SKM-1 treated with dmso at 0.1 percent for 144 hours (cell line): ENCODE data around the gene SORBS1.
A peak's percentile ranks its signal among the peaks of the same experiment; 100 is the strongest.

ENCODE experiments used
- DNase-seq: peaks from one replicate; lab custom pipeline; 2025; ENCODE audit not compliant: unreplicated experiment; lab: John Stamatoyannopoulos, UW

The SORBS1 gene

DNA sequence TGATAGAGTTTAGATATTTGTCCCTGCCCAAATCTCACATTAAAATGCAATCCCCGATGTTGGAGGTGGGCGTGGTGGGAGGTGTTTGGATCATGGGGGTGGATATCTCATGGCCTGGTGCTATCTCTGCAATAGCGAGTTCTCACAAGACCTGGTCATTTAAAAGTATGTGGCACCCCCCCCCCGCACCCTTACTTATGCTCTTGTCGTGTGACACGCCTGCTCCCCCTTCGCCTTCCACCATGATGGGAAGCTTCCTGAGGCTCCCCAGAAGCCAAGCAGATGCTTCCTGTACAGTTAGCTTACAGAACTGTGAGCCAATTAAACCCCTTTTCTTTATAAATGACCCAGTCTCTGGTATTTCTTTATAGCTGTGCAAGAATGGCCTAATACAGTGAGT is 118.8 kb downstream of the SORBS1 start:
- no peak for DNase-seq

DNA sequence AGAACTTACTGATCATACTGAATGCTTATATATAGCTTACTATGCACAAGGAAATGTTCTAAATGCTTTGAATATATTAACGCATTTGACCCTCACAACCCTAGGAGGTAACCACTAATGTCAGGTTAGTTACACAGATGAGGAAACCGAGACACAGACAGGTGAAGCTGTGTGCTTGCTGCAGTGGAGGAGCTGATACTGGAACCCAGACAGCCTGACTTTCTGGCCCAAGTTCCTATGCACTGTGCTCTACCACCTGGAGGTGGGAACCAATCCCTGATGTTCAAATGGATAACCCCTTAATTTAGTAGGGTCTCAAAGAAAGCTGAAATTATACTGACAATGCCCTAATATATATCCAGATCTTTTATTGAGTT is 119.6 kb downstream of the SORBS1 start:
- no peak for DNase-seq

DNA sequence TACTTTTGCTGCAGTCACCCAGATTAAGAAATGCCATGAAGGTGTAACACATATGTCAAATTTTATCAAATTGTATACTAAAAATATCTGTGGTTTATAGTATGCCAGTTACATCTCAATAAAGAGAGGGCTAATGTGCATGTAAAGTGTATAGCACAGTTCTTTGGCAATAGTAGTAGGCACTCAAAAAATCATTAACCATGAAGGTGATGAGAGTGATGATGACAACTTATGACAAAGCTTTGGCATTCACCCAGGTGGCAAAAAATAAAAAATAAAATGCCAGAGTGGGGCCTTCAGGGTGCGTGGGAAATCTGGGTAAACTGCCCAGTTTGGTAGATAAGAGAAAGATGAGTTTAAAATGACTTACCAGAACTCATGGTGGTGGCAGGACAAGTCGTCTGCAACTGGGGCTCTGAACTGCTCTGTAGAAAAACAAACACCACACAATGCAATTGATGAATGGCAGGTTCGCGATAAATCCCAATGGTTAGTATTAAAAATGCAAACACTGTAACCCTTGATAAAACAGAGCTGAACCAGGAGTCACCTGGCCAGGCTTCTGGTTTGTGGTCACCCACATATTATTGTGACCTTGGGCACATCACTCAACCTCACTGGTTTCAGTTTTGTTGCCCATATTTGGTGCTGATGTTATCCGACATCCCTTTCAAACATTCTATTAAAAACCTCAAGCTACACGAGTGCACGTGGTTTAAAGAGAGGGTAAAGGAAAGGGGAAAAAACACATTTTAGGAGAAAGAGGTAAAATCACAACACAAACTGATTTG is 120.2 kb downstream of the SORBS1 start:
- DNase-seq = no peak

DNA sequence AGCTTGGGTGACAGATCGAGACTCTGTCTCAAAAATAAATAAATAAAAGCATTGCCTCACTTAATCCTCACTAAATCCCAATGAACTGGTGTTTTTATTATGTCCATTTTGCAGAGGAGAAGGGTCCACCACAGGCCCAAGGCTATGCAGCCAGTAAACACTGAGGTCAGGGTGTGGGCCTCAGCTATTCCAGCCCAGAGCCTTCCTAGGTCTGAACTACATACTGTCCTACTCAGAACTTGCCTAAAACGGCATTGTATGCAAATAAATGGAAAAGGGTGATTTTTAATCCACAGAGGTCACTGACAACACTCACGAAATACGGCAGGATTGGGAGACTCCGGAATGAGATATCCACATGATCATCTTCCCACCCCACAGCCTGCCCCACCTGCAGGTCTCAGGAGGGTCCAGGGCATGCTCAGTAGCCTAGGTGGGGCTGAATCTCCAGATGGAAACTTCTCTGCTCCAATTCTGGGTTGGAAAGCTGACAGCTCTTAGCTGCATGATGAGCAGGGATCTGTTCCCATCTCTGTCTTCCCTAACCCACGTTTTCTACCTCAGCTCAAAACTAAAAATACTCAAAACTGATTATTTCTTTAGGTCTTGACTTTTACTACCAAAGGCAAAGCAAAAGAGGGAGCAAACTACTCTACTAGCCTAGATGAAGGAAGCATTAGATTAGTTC is 121.0 kb downstream of the SORBS1 start:
- DNase-seq = no peak

DNA sequence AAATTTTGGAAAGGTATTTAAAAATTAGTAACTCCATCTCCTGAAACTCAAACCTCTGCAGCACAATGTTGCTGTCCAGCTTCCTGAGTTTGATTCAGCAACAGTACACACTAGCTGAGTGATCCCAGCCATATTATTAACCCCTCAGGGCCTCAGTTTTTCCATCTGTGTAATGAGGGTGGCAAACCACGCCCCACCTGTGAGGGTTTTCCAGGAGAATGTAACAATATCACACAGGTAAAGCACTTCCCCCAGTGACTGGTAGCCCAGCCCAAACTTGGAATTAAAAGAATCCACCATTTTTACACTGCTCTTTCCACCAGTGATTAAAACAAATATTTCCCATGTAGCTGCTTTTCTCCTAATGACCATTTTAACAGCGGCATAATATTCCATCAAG is 122.4 kb downstream of the SORBS1 start:
- no peak for DNase-seq

DNA sequence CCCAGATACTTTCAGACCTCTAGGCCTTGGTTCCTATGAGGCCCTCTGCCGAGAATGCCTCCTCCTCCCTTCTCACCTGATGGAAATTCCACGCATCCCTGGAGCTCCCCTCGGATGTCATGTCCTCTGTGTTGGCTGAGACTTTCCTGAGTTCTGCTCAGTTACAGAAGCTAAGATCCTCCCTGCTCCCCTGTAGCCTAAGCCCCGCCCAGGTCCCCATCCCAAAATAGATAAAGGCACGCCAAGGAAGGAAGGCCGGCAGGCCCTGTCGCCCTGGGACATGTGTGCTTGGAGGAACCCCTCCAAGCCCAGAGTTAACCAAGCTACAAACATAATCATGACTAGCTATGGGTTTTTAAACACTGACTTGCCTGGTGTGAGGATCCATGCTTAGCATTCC is 123.5 kb downstream of the SORBS1 start:
- DNase-seq = no peak

DNA sequence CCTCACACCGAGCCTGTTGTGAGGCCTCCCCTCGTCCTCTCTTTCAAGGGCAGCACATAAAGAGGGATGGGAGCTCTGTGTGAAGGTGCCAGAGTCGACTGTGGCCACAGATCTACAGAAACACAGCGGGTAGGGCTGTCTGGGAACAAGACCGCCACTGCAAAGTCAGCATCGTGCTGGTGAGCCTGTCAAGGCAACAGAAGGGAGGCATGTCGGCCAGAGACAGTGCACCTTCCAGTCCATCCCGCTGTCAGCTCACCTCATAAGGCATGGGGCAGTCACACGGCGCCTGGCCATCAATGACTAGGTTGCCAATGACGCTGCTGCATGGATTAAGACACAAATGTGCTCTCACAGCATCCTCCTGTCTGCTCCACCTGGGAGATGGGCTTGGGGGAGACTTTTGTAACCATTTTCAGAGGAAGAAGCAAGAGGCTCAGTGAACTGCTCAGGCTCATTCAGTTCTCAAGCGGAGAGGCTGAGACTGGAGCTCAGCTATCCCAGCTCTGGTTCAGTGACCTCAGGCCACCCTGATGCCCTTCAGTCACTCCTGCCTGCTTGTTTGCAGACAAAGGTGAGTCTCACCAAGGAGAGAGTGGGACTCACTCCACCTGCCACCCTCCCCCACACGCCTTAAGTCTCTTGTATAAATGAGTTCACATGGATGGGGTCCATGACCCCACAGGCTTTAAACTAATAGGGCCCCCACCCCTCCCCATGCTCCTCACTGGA is 125.5 kb downstream of the SORBS1 start:
- DNase-seq = no peak

DNA sequence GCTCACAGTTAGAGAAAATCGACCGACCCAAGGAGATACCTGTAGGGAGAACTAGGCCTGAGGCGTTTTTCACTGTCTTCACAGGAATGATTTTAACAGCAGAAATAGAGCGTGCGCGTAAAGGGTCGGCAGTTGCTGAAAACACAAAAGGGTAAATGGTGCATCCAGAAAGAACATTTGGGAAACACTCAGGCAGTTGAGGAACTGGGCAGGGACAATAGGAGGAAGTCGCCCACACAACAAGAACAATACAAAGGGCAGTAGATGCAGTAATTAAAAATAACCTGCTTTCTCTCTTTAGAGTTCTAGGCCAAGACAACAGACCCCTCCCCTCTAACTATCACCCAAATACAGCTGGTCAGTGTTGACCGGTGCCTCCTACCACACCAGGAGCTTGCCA is 126.6 kb downstream of the SORBS1 start:
- no peak for DNase-seq

DNA sequence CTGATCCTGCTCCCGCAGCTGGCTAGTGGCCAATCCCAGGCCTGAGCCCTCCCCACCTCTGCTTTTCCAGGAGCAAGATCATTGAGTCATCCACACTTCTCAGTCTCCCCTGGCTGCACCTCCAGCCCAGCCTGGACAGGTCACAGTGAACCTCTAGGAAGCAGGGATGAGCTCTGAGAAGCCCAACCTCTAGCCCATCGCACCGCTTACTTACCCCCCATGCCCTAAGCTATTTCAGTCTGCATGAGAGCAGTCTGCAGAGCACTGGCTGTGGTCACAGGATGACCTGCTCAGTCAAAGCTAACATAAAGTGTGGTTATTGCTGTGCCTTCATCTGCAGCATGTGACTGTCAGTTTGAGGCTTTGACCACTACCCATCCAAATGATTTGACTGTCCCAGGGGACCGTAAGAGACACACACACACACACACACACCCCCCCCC is 129.2 kb downstream of the SORBS1 start:
- DNase-seq = no peak

DNA sequence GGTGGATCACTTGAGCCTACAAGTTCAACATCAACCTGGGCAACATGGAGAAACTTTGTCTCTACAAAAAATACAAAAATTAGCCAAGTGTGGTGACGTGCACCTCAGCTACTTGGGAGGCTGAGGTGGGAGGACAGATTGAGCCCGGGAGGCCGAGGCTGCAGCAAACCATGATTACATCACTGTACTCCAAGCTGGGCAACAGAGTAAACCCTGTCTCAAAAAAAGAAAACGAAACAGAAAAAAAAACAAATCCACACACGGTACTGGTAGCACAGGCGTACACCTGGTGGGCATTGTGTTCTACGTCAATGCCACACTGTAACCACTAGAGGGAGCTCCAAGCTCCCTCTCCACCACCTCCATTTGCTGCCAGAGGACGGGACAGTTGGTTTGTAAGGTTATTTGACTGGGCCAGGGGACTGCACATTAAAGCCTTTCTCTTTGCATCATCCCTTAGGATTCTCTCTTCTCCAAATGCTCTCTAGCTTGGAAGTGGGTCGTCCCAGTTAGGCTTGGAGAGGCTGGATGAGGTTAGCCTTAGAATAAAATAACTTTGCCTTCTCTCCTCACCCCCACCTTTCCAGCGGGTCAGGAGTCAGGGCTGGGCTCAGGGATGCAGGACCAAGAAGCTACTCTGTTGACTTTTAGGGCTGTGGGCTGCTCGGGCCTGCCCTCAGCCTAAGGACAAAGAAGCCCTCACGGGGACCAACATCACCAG is 130.8 kb downstream of the SORBS1 start:
- peak; percentile 42 for DNase-seq

DNA sequence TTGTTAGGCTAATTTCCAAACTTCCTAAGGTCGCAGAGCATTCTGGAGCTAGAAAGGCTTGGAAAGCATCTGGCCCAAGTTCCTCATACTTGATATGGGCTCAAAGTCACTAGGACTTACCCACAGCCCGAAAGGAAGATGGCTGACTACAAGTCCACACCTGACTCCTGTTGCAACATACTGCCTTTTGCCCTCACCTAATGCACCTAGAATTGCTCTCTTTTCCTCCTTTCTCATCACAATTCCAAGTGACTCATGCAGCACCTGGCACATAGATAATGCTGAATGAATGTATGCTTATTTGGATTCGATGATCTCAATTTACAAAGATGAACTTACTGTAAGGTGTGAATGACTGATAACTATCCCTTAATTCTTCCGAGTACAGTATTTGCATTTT is 131.5 kb downstream of the SORBS1 start:
- DNase-seq = no peak

DNA sequence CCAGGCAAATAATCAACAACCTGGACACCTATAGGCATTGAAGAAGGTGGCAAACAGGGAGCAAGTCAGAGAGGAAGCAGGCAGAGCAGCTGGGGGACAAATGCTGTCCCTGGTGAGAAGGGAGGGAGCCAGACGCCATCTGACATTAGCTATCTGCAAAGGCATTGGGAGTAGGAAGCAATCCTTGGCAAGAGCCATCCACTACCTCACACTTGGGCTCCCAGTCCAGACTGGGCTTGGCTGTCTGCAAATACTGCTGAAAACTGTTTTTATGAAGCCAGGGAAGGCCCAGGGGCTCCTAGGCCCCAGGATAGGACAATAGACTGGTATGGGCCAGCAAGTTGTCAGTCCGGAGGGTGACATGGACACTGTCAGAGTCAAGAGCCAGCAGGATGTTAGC is 132.5 kb downstream of the SORBS1 start:
- no peak for DNase-seq

DNA sequence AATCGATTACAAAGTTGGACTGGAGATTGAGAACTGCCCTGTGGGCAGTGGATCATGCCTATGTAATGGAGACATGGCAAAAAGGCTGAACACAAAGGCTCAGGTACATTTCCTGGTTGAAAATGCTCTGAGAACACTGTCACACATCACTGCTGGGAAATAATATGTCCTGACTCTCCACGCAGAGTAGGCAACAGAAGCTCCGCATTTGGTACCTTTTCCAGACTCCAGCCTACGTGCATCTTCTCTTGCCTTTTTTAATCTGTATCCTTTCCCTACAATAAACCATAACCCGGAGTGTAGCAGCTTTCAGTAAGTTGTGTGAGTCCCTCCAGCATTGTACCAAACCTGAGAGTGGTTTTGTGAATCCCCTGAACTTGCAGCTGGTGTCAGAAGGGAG is 134.7 kb downstream of the SORBS1 start:
- no peak for DNase-seq

DNA sequence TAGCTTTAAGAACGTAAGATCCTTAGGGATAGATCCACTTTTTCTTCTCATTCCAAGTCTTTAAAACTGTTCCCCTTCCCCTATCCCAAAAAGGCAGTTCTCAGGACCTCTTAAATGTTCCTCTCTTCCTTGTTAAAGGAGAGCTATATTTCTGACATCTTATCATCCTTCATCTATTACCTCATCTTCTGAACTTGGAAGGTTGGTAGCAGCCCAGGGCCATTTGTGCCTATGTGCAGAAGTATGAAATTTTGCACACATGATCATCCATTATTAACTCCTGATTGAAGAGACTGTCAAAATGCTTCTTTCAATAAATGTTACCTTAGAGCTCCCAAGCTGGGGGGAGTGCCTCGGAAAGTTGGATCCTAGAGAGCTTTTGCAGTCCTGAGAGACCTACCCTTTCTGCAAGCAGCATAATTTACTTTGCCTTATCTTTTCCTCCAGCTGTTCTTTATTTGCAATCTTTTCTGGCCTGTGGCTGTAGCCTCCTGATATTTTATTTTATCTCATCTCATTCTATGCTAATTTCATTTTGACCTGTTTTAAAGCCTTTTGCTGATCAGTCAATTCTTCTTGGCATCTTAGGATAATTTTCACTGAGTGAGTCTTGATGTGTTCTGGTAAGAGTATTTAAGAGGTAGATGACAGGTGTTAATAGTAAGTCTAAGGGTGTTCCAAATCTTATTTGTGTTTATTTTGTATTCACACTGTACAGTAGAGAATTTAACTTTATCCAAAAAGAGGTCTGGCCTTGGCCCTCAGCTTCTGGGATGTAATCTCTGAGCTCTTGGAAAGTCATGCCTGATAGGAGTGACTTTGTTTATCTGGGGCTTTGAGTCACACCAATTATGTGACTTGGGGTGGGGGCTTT is 135.3 kb downstream of the SORBS1 start:
- no peak for DNase-seq

DNA sequence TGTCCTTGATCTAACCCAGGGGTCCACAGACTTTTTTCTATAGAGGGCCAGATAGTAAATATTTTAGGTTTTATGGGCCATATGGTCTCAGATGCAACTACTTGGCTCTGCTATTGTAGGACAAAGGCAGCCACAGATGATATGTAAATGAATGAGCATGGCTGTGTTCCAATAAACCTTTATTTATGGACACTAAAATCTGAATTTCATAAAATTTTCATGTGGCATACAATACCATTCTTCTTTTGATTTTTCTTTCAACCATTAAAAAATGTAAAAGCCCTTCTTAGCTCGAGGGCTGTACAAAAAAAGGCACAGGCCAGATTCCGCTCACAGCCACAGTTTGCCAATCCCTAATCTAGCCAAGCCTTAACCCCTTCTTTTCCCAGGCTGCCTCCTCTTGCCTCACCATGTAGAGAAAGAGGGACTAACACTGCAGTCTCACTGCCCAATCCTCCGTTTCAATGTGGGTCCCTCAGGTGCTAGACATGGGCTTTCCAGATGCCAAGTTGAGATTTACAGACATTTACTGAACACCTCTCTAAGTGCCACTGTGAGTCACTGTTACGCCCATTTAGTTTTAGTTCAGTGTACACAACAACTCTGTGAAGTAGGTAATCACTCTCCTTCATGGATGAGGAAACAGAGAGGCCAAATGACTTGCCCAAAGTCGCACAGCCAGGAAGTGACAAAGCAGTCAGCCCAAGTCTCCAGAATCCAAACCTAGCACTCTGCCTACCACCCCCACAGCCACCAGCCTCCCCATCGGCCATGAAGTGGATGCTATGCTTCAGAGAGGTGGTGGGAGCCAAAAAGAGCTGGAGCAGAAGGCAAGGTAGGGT is 137.8 kb downstream of the SORBS1 start:
- no peak for DNase-seq

DNA sequence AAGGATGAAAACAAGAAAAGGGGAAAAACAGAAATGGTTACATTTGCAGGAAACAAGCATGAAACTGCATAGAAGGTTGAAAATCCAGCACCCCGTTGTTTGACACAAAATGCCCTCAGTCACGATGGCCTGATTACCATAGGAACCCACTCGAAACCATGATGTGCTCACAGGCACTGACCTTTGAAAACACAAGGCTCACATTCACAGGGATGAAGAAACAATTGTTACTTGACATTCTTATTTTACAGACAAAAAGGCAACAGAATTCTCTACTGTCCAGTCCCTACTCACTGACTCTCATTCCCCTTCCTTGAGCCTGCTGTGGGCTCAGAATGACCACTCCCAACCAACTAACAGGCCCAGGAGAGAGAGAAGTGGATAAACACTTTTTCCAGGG is 138.9 kb downstream of the SORBS1 start:
- no peak for DNase-seq

DNA sequence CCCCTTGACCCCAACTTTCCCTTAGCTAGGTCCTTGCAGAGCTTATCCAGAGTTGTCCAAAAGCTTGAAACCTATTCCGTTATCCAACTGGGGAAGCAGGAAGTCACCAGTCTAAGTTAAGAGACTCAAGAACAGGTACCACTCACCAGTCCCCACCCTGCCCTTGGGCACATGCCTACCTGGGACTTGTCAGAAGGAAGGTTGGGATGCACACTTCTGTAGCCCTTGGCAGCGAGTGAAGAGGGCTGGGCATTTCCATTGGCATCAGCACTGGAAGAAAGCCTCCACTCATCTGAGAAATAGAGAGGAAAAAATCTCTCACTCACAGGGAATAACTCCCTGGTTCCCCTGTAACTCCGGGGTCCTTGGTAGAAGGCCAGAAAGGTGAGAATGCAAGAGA is 139.4 kb downstream of the SORBS1 start:
- no peak for DNase-seq

DNA sequence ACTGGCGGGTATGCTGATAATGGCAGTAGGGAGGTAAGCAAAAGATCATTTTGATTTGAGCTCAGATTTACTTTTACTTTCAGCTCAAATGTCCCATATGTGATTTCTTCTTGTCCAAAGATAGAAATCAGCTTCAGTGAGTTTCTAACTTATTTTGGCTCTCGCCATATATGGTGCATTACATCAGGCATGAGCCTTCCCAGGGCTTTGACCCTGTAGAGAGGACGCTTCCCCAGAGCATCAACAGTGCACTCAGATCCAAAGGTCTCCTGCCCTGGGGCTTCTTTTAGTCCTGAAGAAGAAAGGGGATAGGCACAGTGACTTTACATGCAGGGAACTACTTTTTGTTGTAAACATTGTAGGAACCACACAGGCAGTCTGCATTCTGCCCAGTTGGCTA is 141.8 kb downstream of the SORBS1 start:
- no peak for DNase-seq

DNA sequence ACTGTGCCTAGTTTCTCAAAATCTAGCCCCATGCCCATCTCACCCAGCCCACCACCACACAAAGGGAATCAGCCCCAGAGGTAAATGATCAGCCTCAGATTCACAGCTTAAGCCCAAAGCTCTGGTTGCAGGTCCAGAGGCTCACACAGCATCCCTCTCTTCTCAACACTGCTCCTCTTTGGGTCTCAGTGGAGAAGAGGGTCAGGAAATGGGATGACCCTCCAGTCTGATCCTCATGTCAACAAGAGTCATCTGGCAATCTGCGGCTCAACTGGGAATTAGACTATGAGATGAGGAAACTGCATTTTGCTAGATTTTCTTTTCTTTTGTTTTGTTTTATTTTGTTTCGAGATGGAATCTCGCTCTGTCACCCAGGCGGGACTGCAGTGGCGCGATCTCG is 144.2 kb downstream of the SORBS1 start:
- DNase-seq = no peak

DNA sequence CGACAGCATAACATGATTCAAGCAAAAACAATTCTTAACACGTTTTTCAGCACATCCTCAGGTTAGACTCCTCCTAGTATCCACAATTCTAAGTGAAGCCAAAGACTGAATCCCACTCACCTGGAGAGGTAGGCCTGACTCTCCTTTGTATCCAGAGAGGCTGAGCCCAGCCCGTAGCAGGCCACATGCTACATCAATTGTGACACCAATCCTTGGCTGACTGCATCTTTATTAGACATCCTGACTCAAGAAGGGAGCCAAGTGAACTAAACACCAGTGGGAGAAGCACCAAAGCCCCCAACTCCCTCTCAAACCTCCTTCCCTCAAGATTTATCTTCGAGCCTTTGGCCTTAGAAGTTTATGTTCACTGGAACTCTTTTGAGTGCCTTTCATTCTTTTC is 144.9 kb downstream of the SORBS1 start:
- no peak for DNase-seq
